HepG2 (cell line): ENCODE results near the gene HDAC4. TPM values are rescaled to one million over a fixed set of nuclear protein-coding genes. Genes with fewer than 3 reads are reported as not detected.

Source experiments
- ATF3 ChIP-seq: sonication (generic); formaldehyde crosslinking; IDR thresholded peaks from 2 replicates; pipeline ENCODE4 v1.4.0; 2020; ENCODE audit warnings: missing genetic modification reagents
- FOXM1 ChIP-seq: sonication (generic); formaldehyde crosslinking; IDR thresholded peaks from 2 replicates; pipeline ENCODE4 v1.5.0; 2020; ENCODE audit warnings: missing genetic modification reagents
- HIC2 ChIP-seq: sonication (generic); formaldehyde crosslinking; IDR thresholded peaks from 2 replicates; pipeline ENCODE4 v1.9.0; 2022; ENCODE audit warnings: low read depth, missing genetic modification reagents
- JDP2 ChIP-seq: sonication (generic); formaldehyde crosslinking; IDR thresholded peaks from 2 replicates; pipeline ENCODE4 v1.8.1; 2022; ENCODE audit warnings: missing genetic modification reagents, borderline replicate concordance
- KLF9 ChIP-seq: IDR thresholded peaks from 2 replicates; pipeline ENCODE4 v1.6.1; 2016; ENCODE audit warnings: low read depth
- RARA ChIP-seq: IDR thresholded peaks from 2 replicates; pipeline ENCODE4 v1.6.1; 2016; ENCODE audit warnings: missing genetic modification reagents, missing compliant biosample characterization
- RFXAP ChIP-seq: sonication (generic); formaldehyde crosslinking; IDR thresholded peaks from 2 replicates; pipeline ENCODE4 v1.4.0; 2020; ENCODE audit warnings: missing genetic modification reagents, borderline replicate concordance
- SNAPC4 ChIP-seq: sonication (generic); formaldehyde crosslinking; IDR thresholded peaks from 2 replicates; pipeline ENCODE4 v1.4.0; 2020; ENCODE audit warnings: mild to moderate bottlenecking, missing genetic modification reagents
- STAG1 ChIP-seq: sonication (generic); formaldehyde crosslinking; IDR thresholded peaks from 2 replicates; pipeline ENCODE4 v1.4.0; 2020; ENCODE audit warnings: missing genetic modification reagents
- SUZ12 ChIP-seq: fragments of 150-350 bp; IDR thresholded peaks from 2 replicates; pipeline ENCODE4 v1.6.1; 2014; ENCODE audit warnings: low read depth, low read length
- YEATS2 ChIP-seq: sonication (generic); formaldehyde crosslinking; IDR thresholded peaks from 2 replicates; pipeline ENCODE4 v1.4.0; 2020; ENCODE audit warnings: missing genetic modification reagents, borderline replicate concordance
- YEATS4 ChIP-seq: sonication (generic); formaldehyde crosslinking; IDR thresholded peaks from 2 replicates; pipeline ENCODE4 v1.4.0; 2020; ENCODE audit warnings: missing genetic modification reagents, borderline replicate concordance
- ZMAT3 ChIP-seq: sonication (generic); formaldehyde crosslinking; conservative IDR thresholded peaks from 2 replicates; pipeline ENCODE4 v1.7.0; 2021; ENCODE audit warnings: missing genetic modification reagents
- ZNF124 ChIP-seq: sonication (generic); formaldehyde crosslinking; IDR thresholded peaks from 2 replicates; pipeline ENCODE4 v1.4.0; 2020; ENCODE audit warnings: missing genetic modification reagents
- ZNF282 ChIP-seq: fragments of 450-650 bp; IDR thresholded peaks from 2 replicates; pipeline ENCODE4 v1.6.1; 2018; ENCODE audit not compliant: partially characterized antibody
- ZNF652 ChIP-seq: IDR thresholded peaks from 2 replicates; pipeline ENCODE4 v1.6.1; 2016; ENCODE audit warnings: low read depth, borderline replicate concordance
- ZNF674 ChIP-seq: sonication (generic); formaldehyde crosslinking; IDR thresholded peaks from 2 replicates; pipeline ENCODE4 v1.5.0; 2020; ENCODE audit warnings: low read depth, mild to moderate bottlenecking, missing genetic modification reagents
- ZNF740 ChIP-seq: sonication (generic); formaldehyde crosslinking; IDR thresholded peaks from 2 replicates; pipeline ENCODE4 v1.4.0; 2020; ENCODE audit warnings: missing genetic modification reagents
- polyA plus RNA-seq, 8 experiments: library from polyadenylated mRNA; depleted of rRNA in 3 of 8; stranded (reverse) in 7 of 8; unstranded in 1 of 8; fragments of >200 nt; fragmentation: Illumina TruSeq in 4 of 8; extraction: Trizol in 4 of 8; gene quantifications; 2 replicates each; pipeline versions ENCODE4 v1.2.1 to v1.2.3, GENCODE V29; 2011 to 2016; ENCODE audit warnings: low read depth in 4 of 8, missing spikeins in 1 of 8, mixed read lengths in 1 of 8; ENCODE audit not compliant: insufficient read depth in 1 of 8
- total RNA-seq, 5 experiments: library from RNA; depleted of rRNA; stranded (reverse); fragments of >200 nt; fragmentation: Illumina TruSeq; extraction: Trizol; gene quantifications; 2 replicates each; pipeline ENCODE4 v1.2.3, GENCODE V29; 2016; ENCODE audit warnings: low read depth in 1 of 5
- TF ChIP-seq, protein P1 (sequence below): sonication (generic); formaldehyde crosslinking; IDR thresholded peaks from 2 replicates; pipeline ENCODE4 v1.8.1; 2023; ENCODE audit warnings: mild to moderate bottlenecking, missing genetic modification reagents, borderline replicate concordance
- TF ChIP-seq, protein P2 (sequence below): IDR thresholded peaks from 2 replicates; pipeline ENCODE4 v1.6.1; 2016; ENCODE audit warnings: mild to moderate bottlenecking, missing biosample characterization, missing genetic modification reagents
- TF ChIP-seq, protein P3 (sequence below): IDR thresholded peaks from 2 replicates; pipeline ENCODE4 v1.6.1; 2018; ENCODE audit warnings: missing genetic modification reagents

The HDAC4 gene
- total and polyA plus RNA-seq, 2 of the 13 experiments (the other 11 are each of a cell fraction or from before 2014, with no cell fraction given): 10.1 to 11.5 TPM

DNA sequence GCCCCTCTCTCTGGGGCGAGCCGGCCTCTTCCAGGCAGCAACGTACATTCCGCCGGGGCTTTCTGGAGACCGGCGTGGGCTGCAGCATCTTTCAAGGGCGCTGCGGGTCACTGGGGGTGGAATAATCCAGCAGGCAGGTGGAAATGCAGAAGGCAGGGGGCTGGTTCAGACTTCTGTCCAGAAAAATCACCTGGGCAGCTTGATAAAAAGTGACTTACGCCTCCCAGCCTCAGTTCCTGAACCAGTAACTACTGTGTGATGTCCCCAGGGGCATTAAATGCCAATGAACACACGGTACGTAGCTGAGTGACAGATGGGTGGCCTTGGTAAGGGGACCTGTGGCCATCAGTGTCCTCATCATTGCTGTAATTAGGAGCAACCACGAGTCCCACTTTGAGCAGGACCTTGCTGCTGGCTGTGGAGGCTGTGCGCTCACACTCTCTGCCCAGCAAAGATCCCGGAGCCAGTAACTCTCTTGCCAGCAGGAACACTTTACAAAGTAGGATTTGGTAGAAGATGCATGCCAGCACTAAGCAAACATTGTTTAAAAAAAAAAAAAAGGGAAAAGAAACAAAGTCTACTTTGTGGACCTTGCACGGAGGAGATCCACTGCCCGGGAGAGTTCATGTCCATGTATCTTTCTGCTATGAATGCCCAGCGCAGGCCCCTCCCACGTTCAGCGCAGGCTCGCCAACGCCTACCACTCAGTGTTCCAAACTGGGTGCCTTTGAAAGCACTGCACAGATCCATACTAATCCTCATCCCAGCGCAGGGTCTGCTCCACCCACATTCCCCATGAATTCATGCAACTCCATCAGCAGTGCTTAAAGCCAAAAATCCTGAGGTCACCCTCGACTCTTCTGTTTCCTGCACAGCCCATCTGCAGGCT is 177.3 kb downstream of the HDAC4 start (continued):
- TF ChIP-seq FOXM1 (CRISPR knock-in tag): no peak
- TF ChIP-seq, protein P1, sequence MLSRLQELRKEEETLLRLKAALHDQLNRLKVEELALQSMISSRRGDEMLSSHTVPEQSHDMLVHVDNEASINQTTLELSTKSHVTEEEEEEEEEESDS (CRISPR knock-in tag): no peak
- TF ChIP-seq ZNF652 (CRISPR knock-in tag): no peak
- TF ChIP-seq STAG1 (CRISPR knock-in tag): no peak
- TF ChIP-seq ZNF282: no peak
- no peak for TF ChIP-seq ATF3 (CRISPR knock-in tag)
- TF ChIP-seq ZNF740 (CRISPR knock-in tag): no peak
- TF ChIP-seq HIC2 (CRISPR knock-in tag): peak; percentile 80
- TF ChIP-seq RARA (CRISPR knock-in tag): peak; percentile 58
- TF ChIP-seq, protein P2, sequence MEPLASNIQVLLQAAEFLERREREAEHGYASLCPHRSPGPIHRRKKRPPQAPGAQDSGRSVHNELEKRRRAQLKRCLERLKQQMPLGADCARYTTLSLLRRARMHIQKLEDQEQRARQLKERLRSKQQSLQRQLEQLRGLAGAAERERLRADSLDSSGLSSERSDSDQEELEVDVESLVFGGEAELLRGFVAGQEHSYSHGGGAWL: no peak
- no peak for TF ChIP-seq ZNF674 (CRISPR knock-in tag)
- no peak for TF ChIP-seq RFXAP (CRISPR knock-in tag)
- no peak for TF ChIP-seq SNAPC4
- TF ChIP-seq, protein P3, sequence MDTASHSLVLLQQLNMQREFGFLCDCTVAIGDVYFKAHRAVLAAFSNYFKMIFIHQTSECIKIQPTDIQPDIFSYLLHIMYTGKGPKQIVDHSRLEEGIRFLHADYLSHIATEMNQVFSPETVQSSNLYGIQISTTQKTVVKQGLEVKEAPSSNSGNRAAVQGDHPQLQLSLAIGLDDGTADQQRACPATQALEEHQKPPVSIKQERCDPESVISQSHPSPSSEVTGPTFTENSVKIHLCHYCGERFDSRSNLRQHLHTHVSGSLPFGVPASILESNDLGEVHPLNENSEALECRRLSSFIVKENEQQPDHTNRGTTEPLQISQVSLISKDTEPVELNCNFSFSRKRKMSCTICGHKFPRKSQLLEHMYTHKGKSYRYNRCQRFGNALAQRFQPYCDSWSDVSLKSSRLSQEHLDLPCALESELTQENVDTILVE (CRISPR knock-in tag): no peak
- no peak for TF ChIP-seq SUZ12
- no peak for TF ChIP-seq JDP2 (CRISPR knock-in tag)
- no peak for TF ChIP-seq YEATS4
- no peak for TF ChIP-seq KLF9 (CRISPR knock-in tag)
- TF ChIP-seq ZMAT3 (CRISPR knock-in tag): no peak
- TF ChIP-seq YEATS2 (CRISPR knock-in tag): no peak
- peak; percentile 56; the same call in 1 of the 2 replicates for TF ChIP-seq ZNF124 (CRISPR knock-in tag)
